Measurements from ENCODE around the gene PAPPA2.

PAPPA2 gene

DNA sequence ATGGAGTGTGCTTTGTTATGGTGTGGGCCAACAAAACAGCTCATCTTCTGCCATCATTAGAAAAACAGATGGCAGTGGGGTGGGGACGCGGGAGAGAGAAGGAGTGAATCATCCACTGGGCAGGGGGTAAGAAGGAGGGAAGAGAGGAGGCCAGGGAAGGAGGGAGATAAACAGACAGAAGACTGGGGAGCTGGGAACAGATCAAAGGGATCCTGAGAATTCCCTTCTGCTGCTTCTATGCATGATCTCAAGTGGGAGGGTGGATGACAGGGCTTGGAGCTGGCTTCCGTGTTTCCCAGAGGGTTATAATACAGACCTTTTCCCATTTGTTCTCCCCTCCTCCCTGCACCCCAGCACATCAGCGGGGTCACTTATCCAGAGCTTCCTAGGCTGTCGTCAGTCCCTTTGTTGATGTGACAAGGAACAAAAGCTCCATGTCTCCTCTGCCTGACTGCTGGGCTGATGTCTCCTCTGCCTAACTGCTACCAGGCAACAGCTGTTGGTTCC is 338.6 kb downstream of the PAPPA2 start:
- no peak for DNase-seq (ENCODE audit: low read depth in 2 of 2, low spot score in 1 of 2)

DNA sequence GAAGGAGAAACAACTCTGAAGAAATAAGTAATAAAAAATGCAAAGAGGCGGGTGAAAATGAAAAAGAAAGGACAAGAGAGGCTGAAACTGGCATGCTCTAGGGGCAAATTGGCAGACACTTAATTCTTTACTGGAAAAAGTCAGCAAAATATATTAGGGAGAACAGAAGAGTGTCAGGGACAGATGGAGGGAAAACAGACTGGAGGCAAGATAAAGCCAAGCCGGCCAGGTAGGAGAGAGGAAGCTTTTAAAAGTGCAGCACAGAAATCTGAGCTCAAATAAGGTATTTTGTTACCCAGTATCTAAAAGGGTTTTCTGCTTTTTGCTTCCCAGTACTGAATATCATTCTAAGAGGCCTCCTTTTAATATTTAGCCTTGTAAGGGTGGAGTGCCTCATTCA is 339.3 kb downstream of the PAPPA2 start:
- DNase-seq (ENCODE audit: low read depth in 2 of 2, low spot score in 1 of 2), result no peak

DNA sequence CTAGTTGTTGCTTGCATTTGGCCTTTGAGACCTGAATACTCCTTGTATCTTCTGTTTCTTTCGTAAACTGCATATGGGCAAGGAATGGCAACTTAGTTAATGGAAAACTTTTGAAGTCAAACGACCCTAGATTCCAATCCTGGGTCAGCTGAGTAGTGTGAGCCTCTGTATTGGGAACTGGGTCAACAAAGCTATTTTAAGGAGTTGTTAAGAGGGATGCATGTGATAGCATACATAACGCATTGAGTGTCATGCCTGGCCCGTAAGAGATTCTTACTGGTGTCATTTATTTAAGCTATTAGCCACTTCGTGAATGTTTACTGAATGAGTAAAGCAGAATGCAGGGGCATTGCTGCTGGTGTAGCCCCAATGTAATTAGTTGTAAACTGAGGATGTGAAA is 340.1 kb downstream of the PAPPA2 start:
- no peak for DNase-seq (ENCODE audit: low read depth in 2 of 2, low spot score in 1 of 2)

- DNase-seq (ENCODE audit: low read depth in 2 of 2, low spot score in 1 of 2), result no peak
These were observed 340.6 kb downstream of the PAPPA2 start for GRCh38 chr1:176803596-176803995.

DNA sequence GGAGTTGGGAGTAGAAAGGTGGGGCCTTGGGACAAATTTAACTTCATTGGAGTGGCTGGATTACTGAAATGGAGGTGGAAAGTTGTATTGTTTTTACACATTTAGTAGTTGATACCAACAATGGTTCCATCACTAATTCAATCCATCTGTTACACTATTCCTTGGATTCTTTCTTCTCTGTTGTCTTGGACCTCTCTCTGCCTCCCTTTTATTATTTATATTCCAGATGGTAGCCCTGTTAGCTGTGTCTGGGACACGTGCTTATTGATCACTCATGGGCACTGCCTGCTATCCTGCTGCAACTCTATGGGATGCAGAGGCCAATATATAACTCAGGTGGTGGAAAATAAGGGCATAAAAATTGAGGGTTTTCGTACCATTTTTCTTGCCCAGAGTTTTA is 346.3 kb downstream of the PAPPA2 start:
- DNase-seq (ENCODE audit: low read depth in 2 of 2, low spot score in 1 of 2), result no peak

DNA sequence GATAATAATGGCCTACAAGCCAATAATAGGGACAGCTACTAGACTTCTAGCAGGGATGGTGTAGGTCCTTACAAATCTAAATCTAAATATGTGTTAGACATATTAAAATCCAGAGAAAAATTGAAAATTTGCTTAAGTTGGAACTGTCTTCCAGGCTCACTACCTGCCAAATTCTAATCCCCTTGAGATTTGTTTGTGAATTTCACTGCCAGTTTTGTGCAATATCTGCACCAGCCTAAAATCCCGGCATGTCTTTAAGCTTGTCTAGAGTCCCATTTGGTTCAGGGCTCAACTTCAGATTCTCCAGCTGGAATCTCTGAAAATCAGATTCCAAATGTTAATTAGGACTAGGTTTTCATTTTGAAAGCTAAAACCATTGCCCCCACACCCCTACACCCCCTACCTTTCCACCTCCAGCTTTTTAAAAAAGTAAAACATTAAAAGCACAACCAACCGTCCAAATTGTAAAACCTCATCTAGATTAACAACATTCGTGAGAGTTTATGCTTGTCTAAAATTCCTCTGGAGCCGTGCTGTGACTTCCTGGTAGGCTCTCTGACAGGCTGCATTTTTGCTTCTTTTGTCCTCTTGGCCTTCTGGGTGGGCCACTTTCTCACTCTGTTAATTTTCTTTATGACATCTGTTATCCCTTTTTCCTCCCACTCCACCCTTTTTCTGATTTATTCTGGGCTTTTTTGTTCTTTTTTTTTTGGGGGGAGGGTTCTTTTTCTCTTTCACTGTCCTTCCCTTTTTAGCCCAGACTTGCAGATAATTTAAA is 348.7 kb downstream of the PAPPA2 start:
- no peak for DNase-seq (ENCODE audit: low read depth in 2 of 2, low spot score in 1 of 2)

DNA sequence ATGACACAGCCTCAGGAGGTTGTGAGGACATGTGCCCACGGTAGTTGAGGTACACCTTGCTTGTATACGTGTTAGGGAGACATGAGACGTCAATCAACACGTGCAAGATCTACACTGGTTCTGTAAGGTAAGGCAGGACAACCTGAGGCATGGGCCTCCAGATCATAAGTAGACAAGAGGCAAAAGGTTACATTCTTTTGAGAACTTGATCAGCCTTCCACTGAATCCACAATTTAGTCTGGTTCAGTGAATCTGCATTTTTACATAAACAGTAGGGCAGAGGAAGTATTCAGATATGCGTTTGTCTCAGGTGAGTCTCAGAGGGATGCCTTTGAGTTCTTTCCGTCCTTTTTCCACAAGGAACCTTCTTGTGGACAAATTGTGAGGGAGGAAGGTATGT is 352.6 kb downstream of the PAPPA2 start:
- no peak for DNase-seq (ENCODE audit: low read depth in 2 of 2, low spot score in 1 of 2)

- DNase-seq (ENCODE audit: low read depth in 2 of 2, low spot score in 1 of 2), result no peak
These were observed 353.3 kb downstream of the PAPPA2 start for GRCh38 chr1:176816232-176816631.

- no peak for DNase-seq (ENCODE audit: low read depth in 2 of 2, low spot score in 1 of 2)
These were observed 357.5 kb downstream of the PAPPA2 start for GRCh38 chr1:176820391-176821031.

DNA sequence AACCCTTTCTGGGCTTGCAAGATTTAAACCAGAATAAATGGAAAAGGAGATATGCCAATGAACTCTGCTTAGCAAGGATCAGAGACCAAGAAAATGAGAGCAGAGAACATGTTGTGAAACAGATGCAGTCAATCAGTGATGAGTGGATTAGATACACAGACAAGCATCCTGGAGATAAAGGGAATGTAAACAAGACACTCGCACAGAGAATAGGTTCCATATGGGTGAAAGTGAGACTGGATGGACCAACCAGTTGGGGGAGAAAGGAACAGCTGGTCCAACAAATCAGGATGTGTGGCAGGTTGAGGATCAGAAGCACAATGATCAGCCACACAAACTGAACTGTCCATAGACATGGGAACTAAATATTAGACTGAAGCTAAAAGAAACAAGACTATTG is 363.3 kb downstream of the PAPPA2 start:
- no peak for DNase-seq (ENCODE audit: low read depth in 2 of 2, low spot score in 1 of 2)

DNA sequence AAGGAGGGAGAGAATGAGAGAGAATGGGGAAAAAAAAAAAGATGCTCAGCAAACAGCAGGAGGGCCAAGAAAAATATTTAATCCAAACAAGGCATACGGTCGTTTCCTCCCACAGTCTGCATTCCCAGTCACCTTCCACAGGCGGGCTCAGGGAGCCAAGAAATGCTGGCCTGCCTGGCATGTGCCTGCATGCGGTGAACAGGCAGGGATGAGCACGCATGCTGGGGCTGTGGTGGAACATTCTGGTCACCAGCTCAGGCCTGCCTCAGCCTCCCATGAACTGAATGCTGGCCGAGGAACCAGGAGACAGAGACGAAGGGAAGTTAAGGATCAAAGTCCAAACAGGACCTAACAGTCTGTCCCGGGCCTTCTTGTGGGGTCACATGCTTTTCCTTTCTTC is 366.3 kb downstream of the PAPPA2 start:
- no peak for DNase-seq (ENCODE audit: low read depth in 2 of 2, low spot score in 1 of 2)

GRCh38 chr1:176831150-176831549 is 368.2 kb downstream of the PAPPA2 start:
- no peak for DNase-seq (ENCODE audit: low read depth in 2 of 2, low spot score in 1 of 2)

DNA sequence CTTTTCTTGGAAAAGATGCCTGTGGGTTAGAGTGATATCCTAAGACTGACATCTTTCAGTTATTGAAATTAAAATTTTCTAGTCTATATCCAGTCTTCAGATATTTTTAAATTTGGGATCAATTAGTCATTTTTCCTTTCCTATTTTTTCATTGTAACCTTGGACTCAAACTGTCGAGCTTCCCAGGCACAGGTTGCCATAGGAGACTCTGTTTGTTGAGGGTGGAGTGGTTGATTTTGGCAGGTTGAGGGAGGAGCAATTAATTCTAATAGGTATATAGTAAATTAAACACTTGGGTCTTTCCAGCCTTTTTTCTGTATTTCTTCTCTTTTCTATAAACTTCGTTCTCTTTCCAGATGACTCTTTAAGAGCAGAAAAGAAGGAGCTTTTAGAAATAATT is 374.7 kb downstream of the PAPPA2 start:
- DNase-seq (ENCODE audit: low read depth in 2 of 2, low spot score in 1 of 2), result no peak

DNA sequence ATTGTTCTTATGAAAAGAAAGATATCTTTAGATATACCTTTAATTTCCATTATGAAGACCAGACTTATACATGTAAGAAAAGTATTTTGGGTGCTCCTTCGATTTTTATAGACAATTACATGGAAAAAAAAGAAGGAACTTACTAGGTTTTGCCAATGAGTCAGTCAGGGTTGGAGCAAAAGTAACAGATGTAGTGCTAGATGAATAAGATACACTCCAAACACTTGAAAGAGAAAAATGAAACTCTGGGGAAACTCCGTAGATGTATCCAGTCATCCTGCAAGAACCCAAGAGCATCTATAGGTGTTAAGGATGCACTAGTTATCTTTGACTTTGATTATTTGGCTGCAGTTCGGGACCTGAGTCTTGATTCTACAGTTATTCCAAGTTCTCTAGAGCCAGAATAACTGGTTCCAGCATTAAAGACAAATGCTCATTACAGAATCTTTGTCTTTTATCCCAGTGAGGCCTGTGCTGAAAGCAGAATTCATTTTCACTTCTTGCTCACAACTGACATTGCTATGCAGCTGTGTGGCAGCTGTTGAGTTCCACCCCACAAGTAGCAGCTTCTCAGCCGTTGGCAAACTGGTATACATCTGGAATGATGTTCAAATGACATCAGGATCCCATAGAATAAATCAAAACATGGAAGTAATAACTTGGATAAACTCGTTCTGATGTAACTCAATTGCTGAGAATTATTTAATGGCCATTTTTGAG is 375.5 kb downstream of the PAPPA2 start:
- no peak for DNase-seq (ENCODE audit: low read depth in 2 of 2, low spot score in 1 of 2)

DNA sequence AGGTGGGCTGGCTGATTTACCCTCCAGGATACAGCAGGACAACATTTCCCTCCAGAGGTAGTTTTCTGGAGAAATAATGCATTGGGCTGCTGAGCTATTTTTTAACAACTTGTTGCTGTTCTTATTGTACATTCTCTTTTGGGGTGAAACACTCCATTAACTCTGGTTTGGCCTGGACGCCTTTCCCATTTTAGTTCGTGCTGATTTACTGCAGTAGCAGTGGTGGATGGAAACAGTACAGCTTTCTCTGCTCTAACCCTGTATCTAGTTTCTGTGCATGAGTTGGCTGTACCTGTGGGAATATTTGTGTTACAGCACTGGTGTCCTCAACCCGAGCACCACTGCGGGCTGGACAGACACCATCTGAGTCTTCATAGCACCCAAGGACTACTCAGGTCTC is 376.2 kb downstream of the PAPPA2 start:
- DNase-seq (ENCODE audit: low read depth in 2 of 2, low spot score in 1 of 2), result no peak

DNA sequence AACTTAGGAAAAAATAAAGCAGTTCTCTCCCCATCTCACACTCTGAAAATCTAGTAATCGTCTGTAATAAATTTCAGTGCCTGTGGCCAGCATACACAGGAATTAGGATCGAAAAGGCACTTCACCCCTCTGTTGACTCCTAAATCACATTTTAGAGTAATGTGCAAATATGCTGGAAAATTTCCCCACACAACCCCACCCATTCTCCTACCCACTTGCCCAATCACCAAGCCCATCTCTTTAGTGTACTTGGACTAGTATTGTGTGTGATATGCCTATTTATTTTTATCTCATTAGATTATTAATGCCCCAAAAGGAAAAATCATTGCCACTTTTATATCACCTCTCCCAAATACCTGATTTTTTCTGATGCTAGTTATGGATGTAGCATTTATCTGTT is 378.3 kb downstream of the PAPPA2 start:
- no peak for DNase-seq (ENCODE audit: low read depth in 2 of 2, low spot score in 1 of 2)

- DNase-seq (ENCODE audit: low read depth in 2 of 2, low spot score in 1 of 2), result no peak
These were observed 380.6 kb downstream of the PAPPA2 start for GRCh38 chr1:176843352-176844297.

GRCh38 chr1:176847052-176847451 is 384.1 kb downstream of the PAPPA2 start:
- DNase-seq (ENCODE audit: low read depth in 2 of 2, low spot score in 1 of 2), result no peak

DNA sequence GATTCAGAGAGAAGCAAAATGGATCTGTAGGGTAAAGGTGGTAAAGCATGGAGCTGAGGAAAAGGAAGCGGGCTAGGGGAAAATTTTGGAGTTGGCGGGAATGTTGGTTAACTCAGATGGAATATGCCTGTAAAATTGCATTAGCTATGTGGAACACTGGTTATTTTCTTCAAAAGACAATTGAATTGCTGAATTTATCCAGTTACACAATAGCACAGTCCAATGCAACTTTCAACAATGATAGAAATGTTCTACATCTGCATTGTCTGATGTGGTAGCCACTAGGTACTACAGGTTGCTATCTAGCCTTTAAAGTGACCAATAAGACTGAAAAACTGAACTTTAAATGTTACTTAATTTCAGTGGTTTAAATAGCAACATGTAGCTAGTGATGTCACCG is 386.3 kb downstream of the PAPPA2 start:
- no peak for DNase-seq (ENCODE audit: low read depth in 2 of 2, low spot score in 1 of 2)

DNA sequence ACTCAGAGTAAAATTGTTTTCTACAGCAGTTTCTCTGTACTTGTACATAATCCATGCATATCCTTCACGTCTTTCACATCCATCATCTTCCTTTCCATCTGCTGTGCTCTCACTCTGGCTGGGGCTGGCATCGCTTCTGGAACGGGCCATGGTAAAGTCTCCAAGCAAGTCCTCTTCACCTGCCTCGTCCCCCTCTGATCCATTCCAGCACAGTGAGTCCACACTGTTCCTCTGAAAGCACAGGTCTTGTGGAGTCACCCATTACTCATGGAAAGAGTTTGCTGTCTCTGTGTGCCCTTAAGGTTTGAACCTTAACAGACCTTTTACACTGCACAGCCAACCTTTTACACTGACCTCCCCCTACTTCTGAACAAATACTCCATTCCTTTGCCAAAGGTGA is 387.9 kb downstream of the PAPPA2 start:
- DNase-seq (ENCODE audit: low read depth in 2 of 2, low spot score in 1 of 2), result no peak

- no peak for DNase-seq (ENCODE audit: low read depth in 2 of 2, low spot score in 1 of 2)
These were observed 389.1 kb downstream of the PAPPA2 start for GRCh38 chr1:176852124-176852523.
